Bone marrow (tissue), 2 donors: ENCODE results near the gene MPC1.

Experiments
- DNase-seq, 2 donors: peaks; one replicate each; lab custom pipeline; 2025; lab: John Stamatoyannopoulos, UW

MPC1 gene

GRCh38 chr6:166315436-166315835 lies 67.3 kb downstream of the MPC1 start:
- DNase-seq = no peak
